Measurements from ENCODE around the gene SLC20A1. TPM values are rescaled to one million over a fixed set of nuclear protein-coding genes. Genes with fewer than 3 reads are reported as not detected.
A peak's percentile ranks its signal among the peaks of the same experiment; 100 is the strongest.
"Not testable (repeated sequence)": the region's sequence is repeated elsewhere in the genome, so short reads cannot be mapped to it uniquely, and the experiment has no call there.

The SLC20A1 gene
- total RNA-seq, 8 experiments from 2014 or later: 31.4 to 62.2 (median 47.6) TPM

DNA sequence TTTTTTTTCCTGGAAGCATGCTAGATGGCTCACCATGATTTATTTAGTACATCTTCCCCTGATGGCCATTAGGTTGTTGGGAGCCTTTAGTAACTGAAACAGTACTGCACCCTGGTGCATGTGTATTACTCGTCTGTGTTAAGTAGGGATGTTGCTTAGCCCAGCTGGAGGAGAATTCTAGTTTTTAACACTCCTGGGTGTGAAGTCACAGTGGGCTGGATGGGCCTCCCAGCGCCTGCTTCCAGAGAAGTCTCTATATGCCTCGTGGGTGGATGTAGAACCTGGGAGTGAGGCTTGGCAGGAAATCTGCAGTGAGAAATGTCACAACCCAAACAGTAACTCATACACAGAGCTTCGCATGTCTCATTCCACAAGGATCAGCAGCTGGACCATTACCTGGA is 46.1 kb downstream of the SLC20A1 start:
- no peak overlapping the region for H3K4me3 ChIP-seq
- in situ Hi-C loops (cut with MboI; ENCODE audit: low pct_unique_long_range_greater_than_20kb in 2 of 9, low sequenced_read_pairs in 9 of 9, unreplicated experiment in 9 of 9): no loop called here
- peak overlapping the region; percentile 29 to 56 for H3K27ac ChIP-seq
- H3K4me1 ChIP-seq (replicated peaks in 1 of 2): peaks cover 13 to 19% of the 10 kb centered on the region in 2 donors
- peak in 6 of 8 experiments; percentile 7 to 74 (median 68) for ATAC-seq (replicated peaks in 6 of 8)
- 40 to 80% (median 57%) methylated on average over 1 to 4 of the region's 4 CpGs; no CpG with 5 or more reads in 2 of the 10 experiments for WGBS, 10 experiments

DNA sequence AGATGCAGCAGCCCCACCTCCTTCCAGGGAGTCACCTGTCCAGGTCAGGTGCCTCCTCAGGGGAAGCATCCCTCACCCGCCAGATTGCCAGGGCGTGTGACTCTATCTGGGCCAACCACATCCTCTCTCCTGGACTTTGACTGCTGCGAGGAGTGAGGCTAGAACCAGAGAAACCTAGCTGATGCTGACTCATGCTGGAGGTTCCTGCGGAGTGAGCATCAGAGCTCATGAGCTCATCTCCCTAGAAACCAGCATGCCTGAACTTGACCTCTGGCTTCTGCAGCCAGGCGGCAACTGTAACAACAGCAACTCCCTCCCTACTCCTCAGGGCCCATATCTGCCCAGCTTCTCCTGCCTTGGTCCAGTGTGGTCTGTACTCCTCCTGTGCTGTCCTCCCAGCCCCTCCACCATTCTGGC is 46.8 kb downstream of the SLC20A1 start:
- WGBS, 10 experiments: 0 to 65% (median 29%) methylated on average over 1 to 3 of the region's 5 CpGs; no CpG with 5 or more reads in 6 of the 10 experiments
- Histone ChIP-seq H3K4me1 (replicated peaks in 1 of 2) (peaks cover 13 to 19% of the 10 kb centered on the region in 2 donors), H3K4me3 (no peak overlapping the region), H3K27ac (peak overlapping the region; percentile 29 to 56)
- ATAC-seq (replicated peaks in 6 of 8): peak; percentile 58 to 96 (median 95)
- in situ Hi-C loops (cut with MboI; ENCODE audit: low pct_unique_long_range_greater_than_20kb in 2 of 9, low sequenced_read_pairs in 9 of 9, unreplicated experiment in 9 of 9): no loop called here

DNA sequence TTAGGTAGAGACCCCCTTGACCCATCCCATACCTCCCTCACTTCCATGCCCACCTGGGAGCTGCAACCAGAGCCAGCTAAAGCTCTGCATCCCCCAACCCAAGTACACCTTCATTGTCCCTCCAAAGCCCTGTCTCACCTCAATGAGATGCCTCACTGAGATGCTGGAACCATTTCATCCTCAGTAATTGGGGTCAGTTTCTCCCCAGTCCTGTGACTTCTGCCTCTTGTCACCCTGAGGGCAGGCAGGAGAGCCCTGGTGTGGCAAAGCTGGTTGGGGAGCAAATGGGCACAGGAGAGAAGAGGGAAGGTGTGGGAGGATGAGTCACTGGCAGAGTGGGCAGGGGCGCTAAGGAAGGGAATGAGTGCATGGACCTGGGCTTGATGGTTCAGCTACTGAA is 47.2 kb downstream of the SLC20A1 start:
- WGBS, 10 experiments: 38 to 100% (median 76%) methylated on average over 1 of the region's 1 CpG; no CpG with 5 or more reads in 6 of the 10 experiments
- no peak for ATAC-seq (replicated peaks in 6 of 8)
- Histone ChIP-seq H3K4me1 (replicated peaks in 1 of 2) (peaks cover 13 to 19% of the 10 kb centered on the region in 2 donors), H3K27ac (peak overlapping the region; percentile 29 to 56), H3K4me3 (no peak overlapping the region)
- in situ Hi-C loops (cut with MboI; ENCODE audit: low pct_unique_long_range_greater_than_20kb in 2 of 9, low sequenced_read_pairs in 9 of 9, unreplicated experiment in 9 of 9): no loop called here

DNA sequence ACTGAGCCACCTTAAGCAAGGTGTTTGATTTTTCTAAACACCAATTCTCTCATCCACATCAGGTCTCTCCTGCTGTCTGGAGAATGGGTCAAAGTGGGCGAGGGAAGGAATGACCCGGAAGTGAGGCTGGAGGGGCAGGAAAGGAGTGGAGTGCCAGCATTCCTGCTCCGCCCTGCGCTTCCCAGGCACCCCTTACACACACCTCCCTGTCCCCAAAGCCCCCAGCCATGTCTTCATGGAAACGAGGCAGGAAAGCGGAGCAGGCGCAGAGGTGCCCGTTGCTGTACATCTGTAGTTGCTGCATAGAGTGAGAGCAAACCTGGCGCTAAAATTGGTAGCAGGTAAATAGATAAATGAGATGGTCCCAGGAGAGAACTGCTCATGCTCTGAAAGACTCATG is 47.9 kb downstream of the SLC20A1 start:
- ATAC-seq (replicated peaks in 6 of 8): no peak
- H3K27ac ChIP-seq: no peak overlapping the region
- peaks cover 13 to 19% of the 10 kb centered on the region in 2 donors for H3K4me1 ChIP-seq (replicated peaks in 1 of 2)
- WGBS, 10 experiments: 87 to 100% (median 95%) methylated on average over 1 to 6 of the region's 9 CpGs; no CpG with 5 or more reads in 4 of the 10 experiments
- H3K4me3 ChIP-seq: no peak overlapping the region
- in situ Hi-C loops (cut with MboI; ENCODE audit: low pct_unique_long_range_greater_than_20kb in 2 of 9, low sequenced_read_pairs in 9 of 9, unreplicated experiment in 9 of 9): no loop called here

DNA sequence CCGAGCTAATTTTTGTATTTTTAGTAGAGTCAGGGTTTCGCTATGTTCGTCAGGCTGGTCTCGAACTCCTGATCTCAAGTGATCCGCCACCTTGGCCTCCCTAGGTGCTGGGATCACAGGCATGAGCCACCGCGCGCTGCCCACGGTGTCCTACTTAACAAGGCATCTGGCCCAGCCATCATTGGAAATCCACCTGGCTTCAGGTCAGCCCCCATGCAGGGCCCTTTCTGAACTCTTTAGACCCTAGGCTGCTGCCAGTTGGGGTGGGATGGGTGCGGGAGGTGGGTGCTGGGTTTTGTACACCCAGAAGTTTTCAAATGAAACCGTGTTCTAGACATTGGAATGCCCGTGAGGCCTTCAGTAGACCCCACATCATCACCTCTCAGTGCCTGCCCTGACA is 48.4 kb downstream of the SLC20A1 start:
- Histone ChIP-seq H3K4me1 (replicated peaks in 1 of 2) (peaks cover 13 to 19% of the 10 kb centered on the region in 2 donors), H3K4me3 (no peak overlapping the region), H3K27ac (no peak overlapping the region)
- in situ Hi-C loops (cut with MboI; ENCODE audit: low pct_unique_long_range_greater_than_20kb in 2 of 9, low sequenced_read_pairs in 9 of 9, unreplicated experiment in 9 of 9): no loop called here
- 33 to 100% (median 95%) methylated on average over 1 to 8 of the region's 12 CpGs; no CpG with 5 or more reads in 3 of the 10 experiments for WGBS, 10 experiments
- ATAC-seq (replicated peaks in 6 of 8): no peak

DNA sequence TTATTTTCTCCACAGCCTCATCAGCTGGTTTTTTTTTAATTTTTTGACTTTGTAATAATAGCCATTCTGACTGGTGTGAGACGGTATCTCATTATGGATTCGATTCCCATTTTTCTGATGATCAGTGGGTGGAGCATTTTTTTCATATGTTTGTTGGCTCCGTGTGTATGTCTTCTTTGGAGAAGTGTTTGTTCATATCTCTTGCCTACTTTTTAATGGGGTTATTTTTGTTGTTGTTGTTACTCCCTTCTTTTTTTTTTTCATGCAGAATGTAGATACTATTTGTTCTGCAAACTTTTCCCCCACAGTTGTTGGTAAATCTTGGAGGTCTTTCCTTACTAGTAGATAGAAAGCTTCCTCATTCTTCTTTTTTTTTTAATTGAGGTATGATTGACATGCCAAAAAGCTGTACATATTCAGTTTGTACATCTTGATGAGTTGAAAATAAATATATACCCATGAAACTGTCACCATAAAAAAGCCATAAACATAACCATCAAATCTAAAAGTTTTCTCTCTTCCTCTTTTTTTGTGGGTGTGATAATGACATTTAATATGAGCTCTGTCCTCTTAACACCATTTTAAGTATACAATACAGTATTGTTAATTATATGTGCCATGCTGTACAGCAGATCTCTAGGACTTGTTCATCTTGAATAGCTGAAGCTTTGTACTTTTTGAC is 53.2 kb downstream of the SLC20A1 start:
- ATAC-seq (replicated peaks in 6 of 8): no peak
- in situ Hi-C loops (cut with MboI; ENCODE audit: low pct_unique_long_range_greater_than_20kb in 2 of 9, low sequenced_read_pairs in 9 of 9, unreplicated experiment in 9 of 9): no loop called here
- Histone ChIP-seq H3K4me1 (replicated peaks in 1 of 2) (no peaks in the 10 kb centered on the region), H3K4me3 (no peak overlapping the region), H3K27ac (no peak overlapping the region)
- 30 to 89% (median 79%) methylated on average over 2 to 3 of the region's 3 CpGs for WGBS, 10 experiments

DNA sequence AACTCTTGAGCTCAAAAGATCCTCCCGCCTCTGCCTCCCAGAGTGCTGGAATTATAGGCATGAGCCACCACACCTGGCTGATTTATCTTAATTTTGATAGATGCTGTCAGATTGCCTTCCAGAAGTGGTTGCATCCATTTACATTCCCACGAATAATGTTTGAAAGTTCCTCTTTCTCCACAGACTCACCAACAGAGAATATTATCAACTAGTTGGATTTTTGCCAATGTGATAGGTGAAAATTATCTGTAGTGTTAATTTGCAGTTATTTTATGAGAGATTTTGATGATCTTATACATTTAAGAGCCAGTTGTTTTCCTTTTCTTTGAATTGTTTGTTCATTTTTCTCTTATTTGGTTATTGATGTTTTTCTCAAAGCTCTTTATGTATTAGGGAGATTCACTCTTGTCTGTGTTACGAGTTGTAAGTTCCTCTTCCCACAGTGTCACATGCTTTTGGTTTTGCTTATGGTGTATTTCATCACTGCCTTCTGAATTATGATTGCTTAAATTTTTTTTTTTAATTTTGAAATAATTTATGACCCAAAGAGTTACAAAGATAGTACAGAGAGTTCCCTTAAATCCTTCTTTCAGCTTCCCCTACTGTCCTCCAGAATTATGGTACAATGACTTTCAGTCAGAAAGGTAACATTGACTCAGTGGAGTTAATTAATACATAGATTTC is 54.4 kb downstream of the SLC20A1 start:
- ATAC-seq (replicated peaks in 6 of 8): no peak
- Histone ChIP-seq H3K4me3 (no peak overlapping the region), H3K27ac (no peak overlapping the region), H3K4me1 (replicated peaks in 1 of 2) (no peaks in the 10 kb centered on the region)
- 5 to 100% (median 70%) methylated on average over 1 to 3 of the region's 3 CpGs for WGBS, 10 experiments
- in situ Hi-C loops (cut with MboI; ENCODE audit: low pct_unique_long_range_greater_than_20kb in 2 of 9, low sequenced_read_pairs in 9 of 9, unreplicated experiment in 9 of 9): loop anchor here in 2 of 9 experiments (25.0 kb wide), 1 partner anchor 88 kb away; no protein-coding TSS in a partner anchor

DNA sequence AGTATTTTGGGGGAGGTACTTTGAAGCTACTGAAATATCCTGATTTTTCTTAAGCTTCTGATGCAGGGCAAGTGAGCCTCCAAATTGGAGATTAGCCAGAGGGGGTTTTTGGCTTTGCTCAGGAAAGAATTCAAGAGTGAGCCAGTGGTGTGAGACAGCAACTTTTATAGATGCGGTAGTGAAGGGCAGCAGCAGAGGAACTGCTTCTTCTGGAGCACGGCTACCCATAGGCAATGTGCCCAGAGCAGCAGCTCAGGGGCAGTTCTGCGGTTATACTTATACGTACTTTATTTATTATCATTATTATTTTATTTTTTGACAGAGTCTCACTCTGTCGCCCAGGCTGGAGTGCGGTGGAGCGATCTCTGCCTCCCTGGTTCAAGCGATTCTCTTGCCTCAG is 55.3 kb downstream of the SLC20A1 start:
- H3K4me3 ChIP-seq: no peak overlapping the region
- in situ Hi-C loops (cut with MboI; ENCODE audit: low pct_unique_long_range_greater_than_20kb in 2 of 9, low sequenced_read_pairs in 9 of 9, unreplicated experiment in 9 of 9): loop anchor here in 2 of 9 experiments (25.0 kb wide), 1 partner anchor 89 kb away; no protein-coding TSS in a partner anchor
- no peaks in the 10 kb centered on the region for H3K4me1 ChIP-seq (replicated peaks in 1 of 2)
- no peak for ATAC-seq (replicated peaks in 6 of 8)
- WGBS, 10 experiments: 40 to 95% (median 88%) methylated on average over 1 to 7 of the region's 8 CpGs; no CpG with 5 or more reads in 2 of the 10 experiments
- no peak overlapping the region for H3K27ac ChIP-seq

DNA sequence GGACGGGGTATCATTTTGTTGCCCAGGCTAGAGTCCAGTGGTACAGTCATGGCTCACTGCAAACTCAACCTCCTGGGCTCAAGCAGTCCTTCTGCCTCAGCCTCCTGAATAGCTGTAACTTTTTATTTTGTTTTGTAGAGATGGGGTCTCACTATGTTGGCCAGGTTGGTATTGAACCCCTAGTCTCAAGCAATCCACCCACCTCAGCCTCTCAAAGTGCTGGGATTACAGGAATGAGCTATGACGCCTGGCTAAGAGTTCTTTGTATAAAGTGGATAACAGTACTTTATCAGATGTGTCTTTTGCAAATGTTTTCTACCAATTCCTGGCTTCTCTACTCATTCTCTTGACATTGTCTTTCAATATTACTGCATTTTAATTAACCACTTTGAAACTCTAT is 57.9 kb downstream of the SLC20A1 start:
- Histone ChIP-seq H3K4me1 (replicated peaks in 1 of 2) (no peaks in the 10 kb centered on the region), H3K27ac (no peak overlapping the region), H3K4me3 (no peak overlapping the region)
- ATAC-seq (replicated peaks in 6 of 8): no peak
- in situ Hi-C loops (cut with MboI; ENCODE audit: low pct_unique_long_range_greater_than_20kb in 2 of 9, low sequenced_read_pairs in 9 of 9, unreplicated experiment in 9 of 9): loop anchor here in 2 of 9 experiments (25.0 kb wide), 1 partner anchor 91 kb away; no protein-coding TSS in a partner anchor
- 17 to 80% (median 50%) methylated on average over 1 to 2 of the region's 2 CpGs; no CpG with 5 or more reads in 1 of the 10 experiments for WGBS, 10 experiments

DNA sequence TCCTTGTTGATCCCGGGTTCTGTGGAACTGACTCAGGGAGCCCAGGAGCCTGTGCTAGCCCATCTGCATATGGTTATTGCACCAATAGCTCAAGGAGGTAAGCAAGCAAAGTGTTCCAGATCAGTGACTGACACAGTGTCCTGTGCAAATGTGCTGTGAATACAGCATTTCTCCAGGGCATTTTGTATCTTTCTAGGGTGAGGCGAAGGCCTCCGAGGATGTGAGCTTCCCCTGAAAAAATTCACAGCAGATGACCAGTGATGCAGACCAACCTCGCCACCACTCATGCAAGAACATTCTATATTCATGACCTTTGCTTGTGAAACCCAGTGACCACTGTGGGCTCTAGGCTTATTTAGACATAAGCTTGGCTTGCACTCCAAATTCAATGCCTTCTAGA is 59.8 kb downstream of the SLC20A1 start:
- Histone ChIP-seq H3K4me1 (replicated peaks in 1 of 2) (no peaks in the 10 kb centered on the region), H3K27ac (no peak overlapping the region), H3K4me3 (no peak overlapping the region)
- 54 to 100% (median 78%) methylated on average over 1 to 4 of the region's 4 CpGs; no CpG with 5 or more reads in 3 of the 10 experiments for WGBS, 10 experiments
- peak in 3 of 8 experiments; percentile 56 to 93 (median 87) for ATAC-seq (replicated peaks in 6 of 8)
- in situ Hi-C loops (cut with MboI; ENCODE audit: low pct_unique_long_range_greater_than_20kb in 2 of 9, low sequenced_read_pairs in 9 of 9, unreplicated experiment in 9 of 9): loop anchor here in 2 of 9 experiments (25.0 kb wide), 1 partner anchor 93 kb away; no protein-coding TSS in a partner anchor

DNA sequence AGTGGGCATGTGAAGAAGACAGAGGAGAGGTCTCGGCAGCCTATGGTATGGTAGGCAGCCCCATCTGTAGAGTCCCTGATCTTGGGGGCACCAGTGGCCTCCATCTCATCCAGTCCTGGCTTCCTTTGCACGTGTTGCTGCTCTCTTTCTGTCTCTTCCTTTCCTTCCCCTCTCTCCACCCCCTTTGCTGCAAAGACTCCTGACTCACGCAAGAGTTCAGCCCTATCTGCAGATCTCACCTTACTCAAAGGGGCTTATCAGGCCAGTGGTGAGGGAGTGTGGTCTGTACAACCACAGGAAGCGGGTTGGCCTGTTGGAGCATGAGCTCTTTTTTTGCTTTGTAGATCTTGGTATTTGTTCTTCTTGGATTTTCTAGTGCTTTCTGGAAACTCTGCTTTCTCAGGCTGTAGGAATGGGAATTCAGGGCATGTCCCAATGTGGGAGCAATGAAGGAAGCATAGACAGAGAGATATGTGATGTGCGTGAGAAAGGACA is 60.5 kb downstream of the SLC20A1 start:
- in situ Hi-C loops (cut with MboI; ENCODE audit: low pct_unique_long_range_greater_than_20kb in 2 of 9, low sequenced_read_pairs in 9 of 9, unreplicated experiment in 9 of 9): loop anchor here in 2 of 9 experiments (25.0 kb wide), 1 partner anchor 94 kb away; no protein-coding TSS in a partner anchor
- peak in 2 of 8 experiments; percentile 7 to 13 for ATAC-seq (replicated peaks in 6 of 8)
- Histone ChIP-seq H3K27ac (no peak overlapping the region), H3K4me1 (replicated peaks in 1 of 2) (no peaks in the 10 kb centered on the region), H3K4me3 (no peak overlapping the region)
- 42 to 100% (median 51%) methylated on average over 1 to 3 of the region's 5 CpGs; no CpG with 5 or more reads in 1 of the 10 experiments for WGBS, 10 experiments

DNA sequence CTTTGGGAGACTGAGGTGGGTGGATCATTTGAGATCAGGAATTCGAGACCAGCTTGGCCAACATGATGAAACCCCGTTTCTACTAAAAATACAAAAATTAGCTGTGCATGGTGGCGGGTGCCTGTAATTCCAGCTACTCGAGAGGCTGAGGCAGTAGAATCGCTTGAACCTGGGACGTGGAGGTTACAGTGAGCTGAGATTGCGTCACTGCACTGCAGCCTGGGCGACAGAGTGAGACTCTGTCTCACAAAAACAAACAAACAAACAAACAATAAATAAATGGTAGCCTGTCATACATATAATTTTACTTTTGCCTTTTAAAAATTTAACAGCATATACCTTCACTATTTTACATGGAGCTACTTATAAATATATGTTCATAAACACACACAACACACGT is 61.2 kb downstream of the SLC20A1 start:
- H3K4me1 ChIP-seq (replicated peaks in 1 of 2); H3K27ac ChIP-seq; H3K4me3 ChIP-seq; ATAC-seq (replicated peaks in 6 of 8): not testable (repeated sequence)
- 60 to 95% (median 80%) methylated on average over 1 to 8 of the region's 9 CpGs for WGBS, 10 experiments
- in situ Hi-C loops (cut with MboI; ENCODE audit: low pct_unique_long_range_greater_than_20kb in 2 of 9, low sequenced_read_pairs in 9 of 9, unreplicated experiment in 9 of 9): loop anchor here in 2 of 9 experiments (25.0 kb wide), 1 partner anchor 95 kb away; no protein-coding TSS in a partner anchor

DNA sequence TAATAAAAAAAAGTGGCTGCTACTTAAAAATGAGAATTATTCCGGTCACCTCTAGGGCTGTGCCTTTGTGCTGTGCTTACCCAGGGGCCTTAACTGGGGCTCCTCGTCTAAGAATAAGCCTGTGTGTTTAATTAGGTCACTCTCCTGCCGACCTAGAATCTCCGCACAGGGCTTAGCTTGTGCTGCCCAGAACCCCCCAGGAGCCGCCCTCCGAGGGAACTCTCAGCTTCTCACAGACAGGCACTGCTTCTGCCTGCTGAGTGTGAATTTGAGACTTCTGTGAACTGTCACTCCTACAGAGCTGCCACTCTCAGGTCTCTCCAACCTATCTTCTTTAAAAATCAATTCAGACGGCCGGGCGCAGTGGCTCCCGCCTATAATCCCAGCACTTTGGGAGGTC is 63.2 kb downstream of the SLC20A1 start:
- H3K4me1 ChIP-seq (replicated peaks in 1 of 2): peaks cover 14 to 16% of the 10 kb centered on the region in 2 donors
- no peak overlapping the region for H3K27ac ChIP-seq

More for the DNA sequence above, 63.2 kb downstream of the SLC20A1 start:
- WGBS, 10 experiments: 27 to 83% (median 70%) methylated on average over 1 to 5 of the region's 10 CpGs; no CpG with 5 or more reads in 3 of the 10 experiments
- ATAC-seq (replicated peaks in 6 of 8): peak in 4 of 8 experiments; percentile 34 to 82 (median 54)
- no peak overlapping the region for H3K4me3 ChIP-seq
- in situ Hi-C loops (cut with MboI; ENCODE audit: low pct_unique_long_range_greater_than_20kb in 2 of 9, low sequenced_read_pairs in 9 of 9, unreplicated experiment in 9 of 9): loop anchor here in 2 of 9 experiments (25.0 kb wide), 1 partner anchor 97 kb away; no protein-coding TSS in a partner anchor
